Gastrocnemius medialis (tissue), 4 donors: Measurements from ENCODE around the gene CSNK1D.

Experiments used
- CTCF ChIP-seq, 5 experiments: fragments of 450-650 bp in 3 of 5; fragments of 200-600 bp in 2 of 5; sonication (generic) in 2 of 5; IDR thresholded peaks in 4 of 5; conservative IDR thresholded peaks in 1 of 5; 1 replicate in 4 of 5; 2 replicates in 1 of 5; pipeline ENCODE4 v1.5.1; 2016 to 2019; ENCODE audit warnings: antibody characterized with exemption in 5 of 5, mild to moderate bottlenecking in 3 of 5, moderate library complexity in 3 of 5
- POLR2A ChIP-seq, 2 donors: fragments of 450-650 bp; IDR thresholded peaks; one replicate each; pipeline ENCODE4 v1.6.1; 2017; ENCODE audit warnings: antibody characterized with exemption in 2 of 2, mild to moderate bottlenecking in 2 of 2, moderate library complexity in 2 of 2

GRCh38 chr17:82237083-82237745 is 36.3 kb downstream of the CSNK1D start:
- TF ChIP-seq CTCF (IDR thresholded peaks at IDR 0.05 in 4 of 5, conservative IDR thresholded peaks at IDR 0.05 in 1 of 5) (no peak), POLR2A (IDR thresholded peaks at IDR 0.05) (no peak)
